IMR-90 (cell line): ENCODE measurements around the gene TUBA8. TPM values are rescaled to one million over a fixed set of nuclear protein-coding genes. Genes with fewer than 3 reads are reported as not detected.
A peak's percentile ranks its signal among the peaks of the same experiment; 100 is the strongest.

Experiments
- ATAC-seq: fragments of 200-7000 bp; cut with Tn5 transposase; 2 replicates; pipeline ENCODE4 v1.9.1; 2020; ENCODE audit warnings: low read depth, mild to moderate bottlenecking, moderate library complexity
- BruUV-seq: library from RNA; stranded (reverse); fragments of 400-500 nt; replicated peaks from 2 replicates; lab custom pipeline; 2021; lab: Mats Ljungman, UMichigan
- CTCF ChIA-PET: fragments of 300-600 bp; formaldehyde crosslinking; extraction: SDS; loops from one replicate; lab custom pipeline; 2021; ENCODE audit warnings: antibody characterized with exemption; lab: Yijun Ruan, JAX
- POLR2A ChIA-PET: fragments of 300-600 bp; sonication (Branson Sonifier 250); formaldehyde crosslinking; loops from one replicate; lab custom pipeline; 2022; ENCODE audit warnings: antibody characterized with exemption; ENCODE audit not compliant: unreplicated experiment; lab: Charles Lee
- DNase-seq: peaks from one replicate; pipeline ENCODE4 v3.0.0; 2013
- H2AFZ ChIP-seq: replicated peaks from 2 replicates; pipeline ENCODE3; 2013; ENCODE audit warnings: low read length, mild to moderate bottlenecking; ENCODE audit not compliant: poor library complexity
- H2AK5ac ChIP-seq: 2 replicates; pipeline ENCODE4 v1.6.1; 2013; ENCODE audit warnings: low read depth, low read length, inconsistent platforms
- H2AK9ac ChIP-seq: replicated peaks from 2 replicates; pipeline ENCODE3; 2013; ENCODE audit warnings: mild to moderate bottlenecking, low read depth, low read length, moderate library complexity; ENCODE audit not compliant: poor library complexity
- H2BK120ac ChIP-seq: 2 replicates; pipeline ENCODE4 v1.6.1; 2013; ENCODE audit warnings: low read depth, low read length, inconsistent platforms
- H2BK15ac ChIP-seq: 3 replicates; pipeline ENCODE4 v1.6.1; 2013; ENCODE audit warnings: low read depth, low read length, inconsistent platforms
- H2BK20ac ChIP-seq: 2 replicates; pipeline ENCODE4 v1.6.1; 2013; ENCODE audit warnings: low read depth, mild to moderate bottlenecking, inconsistent platforms, low read length, moderate library complexity
- H2BK5ac ChIP-seq: 2 replicates; pipeline ENCODE4 v1.6.1; 2013; ENCODE audit warnings: mild to moderate bottlenecking, low read depth, low read length, inconsistent platforms; ENCODE audit not compliant: poor library complexity, severe bottlenecking
- H3K14ac ChIP-seq: replicated peaks from 2 replicates; pipeline ENCODE4 v1.6.1; 2013; ENCODE audit warnings: low read depth, low read length, inconsistent platforms
- H3K18ac ChIP-seq: 2 replicates; pipeline ENCODE4 v1.6.1; 2013; ENCODE audit warnings: low read depth, low read length, control low read depth
- H3K23ac ChIP-seq: 2 replicates; pipeline ENCODE4 v1.6.1; 2013; ENCODE audit warnings: low read depth, low read length, inconsistent platforms
- H3K27ac ChIP-seq: 2 replicates; pipeline ENCODE4 v1.5.1; 2013; ENCODE audit warnings: mild to moderate bottlenecking, control low read depth, low read length; ENCODE audit not compliant: insufficient read depth
- H3K27me3 ChIP-seq: 2 replicates; pipeline ENCODE4 v1.6.1; 2013; ENCODE audit warnings: low read length; ENCODE audit not compliant: control insufficient read depth, insufficient read depth
- H3K36me3 ChIP-seq: 2 replicates; pipeline ENCODE4 v1.6.1; 2013; ENCODE audit warnings: low read length, mixed read lengths; ENCODE audit not compliant: control insufficient read depth, insufficient read depth
- H3K4ac ChIP-seq: 2 replicates; pipeline ENCODE4 v1.6.1; 2013; ENCODE audit warnings: low read depth, low read length, inconsistent platforms
- H3K4me1 ChIP-seq: 2 replicates; pipeline ENCODE4 v1.6.1; 2013; ENCODE audit warnings: low read length, mixed read lengths; ENCODE audit not compliant: control insufficient read depth, insufficient read depth
- H3K4me2 ChIP-seq: 2 replicates; pipeline ENCODE4 v1.6.1; 2013; ENCODE audit warnings: low read depth, mild to moderate bottlenecking, control low read depth, low read length, moderate library complexity
- H3K4me3 ChIP-seq: 2 replicates; pipeline ENCODE4 v1.5.1; 2013; ENCODE audit warnings: low read depth, mild to moderate bottlenecking, control low read depth, low read length, moderate library complexity; ENCODE audit not compliant: insufficient read depth
- H3K56ac ChIP-seq: 2 replicates; pipeline ENCODE4 v1.6.1; 2013; ENCODE audit warnings: low read length, inconsistent platforms; ENCODE audit not compliant: insufficient read depth; ENCODE audit errors: extremely low read depth
- H3K79me1 ChIP-seq, 2 experiments: 2 replicates each; pipeline ENCODE4 v1.6.1; 2013; ENCODE audit warnings: low read length in 2 of 2, inconsistent platforms in 1 of 2, low read depth in 1 of 2
- H3K9ac ChIP-seq: 2 replicates; pipeline ENCODE4 v1.6.1; 2013; ENCODE audit warnings: low read depth, low read length, control low read depth
- H3K9me1 ChIP-seq: 2 replicates; pipeline ENCODE4 v1.6.1; 2013; ENCODE audit warnings: low read length, inconsistent platforms; ENCODE audit not compliant: insufficient read depth
- H3K9me3 ChIP-seq: 2 replicates; pipeline ENCODE4 v1.6.1; 2013; ENCODE audit warnings: low read length; ENCODE audit not compliant: control insufficient read depth, insufficient read depth
- H4K20me1 ChIP-seq: 2 replicates; pipeline ENCODE4 v1.6.1; 2013; ENCODE audit warnings: low read length, inconsistent platforms; ENCODE audit not compliant: insufficient read depth
- H4K5ac ChIP-seq: 2 replicates; pipeline ENCODE4 v1.6.1; 2013; ENCODE audit warnings: mild to moderate bottlenecking, low read depth, low read length, control low read depth
- H4K8ac ChIP-seq, 2 experiments: 2 replicates each; pipeline ENCODE4 v1.6.1; 2013; ENCODE audit warnings: low read depth in 2 of 2, low read length in 2 of 2, control low read depth in 1 of 2, inconsistent platforms in 1 of 2
- H4K91ac ChIP-seq: 2 replicates; pipeline ENCODE4 v1.6.1; 2013; ENCODE audit warnings: low read depth, low read length, inconsistent platforms; ENCODE audit not compliant: insufficient read depth
- BHLHE40 ChIP-seq: fragments of 150-350 bp; IDR thresholded peaks from 2 replicates; pipeline ENCODE4 v1.6.1; 2016; ENCODE audit warnings: mild to moderate bottlenecking, low read depth, low read length
- CHD1 ChIP-seq: IDR thresholded peaks from 2 replicates; pipeline ENCODE4 v1.6.1; 2012; ENCODE audit warnings: low read depth, low read length, improper control_type of control experiment
- CTCF ChIP-seq: conservative IDR thresholded peaks from 2 replicates; pipeline ENCODE4 v1.5.1; 2012; ENCODE audit warnings: mild to moderate bottlenecking, low read depth, low read length, improper control_type of control experiment
- ELK1 ChIP-seq: fragments of 150-350 bp; IDR thresholded peaks from 2 replicates; pipeline ENCODE4 v1.6.1; 2016; ENCODE audit warnings: low read depth, mild to moderate bottlenecking, low read length, moderate library complexity, borderline replicate concordance
- MAFK ChIP-seq: IDR thresholded peaks from 2 replicates; pipeline ENCODE4 v1.6.1; 2012; ENCODE audit warnings: low read depth, low read length, improper control_type of control experiment
- MAZ ChIP-seq: IDR thresholded peaks from 2 replicates; pipeline ENCODE4 v1.6.1; 2012; ENCODE audit warnings: low read depth, mild to moderate bottlenecking, low read length, improper control_type of control experiment, moderate library complexity, borderline replicate concordance
- MXI1 ChIP-seq: IDR thresholded peaks from 2 replicates; pipeline ENCODE4 v1.6.1; 2012; ENCODE audit warnings: low read depth, mild to moderate bottlenecking, low read length, moderate library complexity, borderline replicate concordance
- NFE2L2 ChIP-seq: fragments of 150-350 bp; IDR thresholded peaks from 2 replicates; pipeline ENCODE4 v1.6.1; 2016; ENCODE audit warnings: low read depth, mild to moderate bottlenecking, low read length
- RAD21 ChIP-seq: IDR thresholded peaks from 2 replicates; pipeline ENCODE4 v1.6.1; 2012; ENCODE audit warnings: low read length, improper control_type of control experiment
- RCOR1 ChIP-seq: IDR thresholded peaks from 2 replicates; pipeline ENCODE4 v1.6.1; 2012; ENCODE audit warnings: mild to moderate bottlenecking, low read length, improper control_type of control experiment; ENCODE audit not compliant: insufficient replicate concordance
- RFX5 ChIP-seq: IDR thresholded peaks from 2 replicates; pipeline ENCODE4 v1.8.0; 2012; ENCODE audit warnings: low read depth, mild to moderate bottlenecking, low read length, moderate library complexity
- WGBS, 2 experiments: methylation state at CpG; one replicate each; pipeline versions ENCODE4 v1.1.5 to v1.1.7; 2013; ENCODE audit warnings: missing lambda C conversion rate in 2 of 2; ENCODE audit not compliant: insufficient read length in 1 of 2; ENCODE audit errors: extremely low coverage in 2 of 2; 5-methylcytosine and 5-hydroxymethylcytosine counted together
- dilution Hi-C: fragments of 300-500 bp; cut with HindIII; formaldehyde crosslinking; loops from one replicate; pipeline ENCODE4 v1.14.3; 2018; ENCODE audit warnings: low sequenced_read_pairs; ENCODE audit not compliant: unreplicated experiment
- in situ Hi-C: fragments of 300-500 bp; cut with MboI; formaldehyde crosslinking; loops from 3 replicates; pipeline ENCODE4 v1.14.3; 2019; ENCODE audit warnings: low sequenced_read_pairs, inconsistent platforms, mixed read lengths
- intact Hi-C: fragments of 100-400 bp; cut with micrococcal nuclease; formaldehyde crosslinking; loops from 2 replicates; pipeline ENCODE4 v1.10.0; 2022
- polyA plus RNA-seq, 3 experiments: library from polyadenylated mRNA; depleted of rRNA; stranded (reverse); fragments of >200 nt; gene quantifications; 2 replicates each; pipeline ENCODE4 v1.2.3, GENCODE V29; 2012; ENCODE audit warnings: low replicate concordance in 1 of 3
- total RNA-seq: library from RNA; depleted of rRNA; stranded (reverse); fragments of >200 nt; gene quantifications from 2 replicates; pipeline ENCODE4 v1.2.3, GENCODE V29; 2012
- TF ChIP-seq, protein P1 (sequence below): fragments of 150-350 bp; IDR thresholded peaks from 2 replicates; pipeline ENCODE4 v1.6.1; 2017; ENCODE audit warnings: mild to moderate bottlenecking, antibody characterized with exemption, low read length, low read depth

The TUBA8 gene
- total and polyA plus RNA-seq, 2 of the 4 experiments (the other 2 are of a cell fraction): 1.4 to 2.2 TPM

DNA sequence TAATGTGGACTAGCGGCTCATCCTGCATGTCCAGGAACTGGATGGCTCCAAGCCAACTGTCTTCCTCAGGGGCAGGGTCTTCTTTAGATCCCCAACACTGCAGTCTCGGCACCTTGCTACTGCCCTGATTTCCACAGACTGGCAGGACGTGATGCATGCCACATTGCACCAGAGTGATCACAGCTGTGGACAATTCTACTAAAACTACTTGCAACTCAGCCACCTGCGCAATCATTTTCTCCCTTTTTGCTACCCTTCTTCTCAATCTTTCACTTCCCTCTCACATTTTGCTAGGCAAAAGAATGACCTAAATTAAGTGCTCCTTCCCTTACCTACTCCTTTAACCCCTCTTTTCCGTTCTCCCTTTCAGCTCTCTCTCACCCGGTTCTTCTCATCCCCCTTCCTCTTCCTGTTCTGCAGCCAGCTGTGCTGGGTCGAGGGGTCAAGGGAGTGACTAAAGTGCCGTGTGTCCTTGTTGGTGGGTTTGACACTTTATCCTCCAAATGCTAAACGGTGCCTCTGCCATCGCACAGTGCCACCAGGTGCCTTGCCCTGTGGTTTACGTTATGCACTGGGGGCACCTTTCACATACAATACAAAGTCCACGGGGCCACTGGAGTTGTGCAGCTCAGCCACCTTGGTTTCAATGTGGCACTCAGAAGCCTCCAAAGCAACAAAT is 44.3 kb upstream of the TUBA8 start:
- Histone ChIP-seq H3K23ac (no peak overlapping the region), H3K4me3 (no peak overlapping the region), H2BK120ac (no peak overlapping the region), H3K36me3 (no peaks in the 10 kb centered on the region), H3K14ac (0 out of 2 replicates have a peak overlapping the region, but pooled peaks have one; percentile 22), H2AK5ac (no peak overlapping the region), H3K9me3 (no peaks in the 10 kb centered on the region), H4K5ac (no peak overlapping the region), H3K4me1 (peaks cover 6% of the 10 kb centered on the region), H2BK15ac (no peak overlapping the region), H3K27me3 (no peaks in the 10 kb centered on the region), H4K20me1 (no peaks in the 10 kb centered on the region), H4K8ac (no peak overlapping the region), H3K9me1 (peaks cover 6% of the 10 kb centered on the region; the same call in 1 of the 2 replicates), H3K18ac (no peak overlapping the region), H3K4me2 (no peak overlapping the region), H3K79me1 (no peaks in the 10 kb centered on the region), H2BK20ac (no peak overlapping the region), H3K9ac (no peak overlapping the region), H2AK9ac (peak overlapping the region; percentile 33), H3K56ac (no peak overlapping the region), H2AFZ (no peak overlapping the region), H3K4ac (no peak overlapping the region), H2BK5ac (no peak overlapping the region), H3K27ac (no peak overlapping the region), H4K91ac (no peak overlapping the region)
- ChIA-PET POLR2A (no interaction called here), CTCF (interaction anchor here (2.4 kb wide), 1 partner anchor 10 kb away, joined by 12 read pairs; no protein-coding TSS in a partner anchor)
- TF ChIP-seq RAD21 (no peak), CHD1 (no peak), BHLHE40 (no peak), RCOR1 (no peak), CTCF (no peak), MXI1 (no peak), MAZ (no peak), RFX5 (no peak), MAFK (no peak), ELK1 (no peak), NFE2L2 (no peak)
- TF ChIP-seq, protein P1, sequence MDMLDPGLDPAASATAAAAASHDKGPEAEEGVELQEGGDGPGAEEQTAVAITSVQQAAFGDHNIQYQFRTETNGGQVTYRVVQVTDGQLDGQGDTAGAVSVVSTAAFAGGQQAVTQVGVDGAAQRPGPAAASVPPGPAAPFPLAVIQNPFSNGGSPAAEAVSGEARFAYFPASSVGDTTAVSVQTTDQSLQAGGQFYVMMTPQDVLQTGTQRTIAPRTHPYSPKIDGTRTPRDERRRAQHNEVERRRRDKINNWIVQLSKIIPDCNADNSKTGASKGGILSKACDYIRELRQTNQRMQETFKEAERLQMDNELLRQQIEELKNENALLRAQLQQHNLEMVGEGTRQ: no peak
- no peak for DNase-seq
- intact Hi-C loops (no loop called here), dilution Hi-C loops (no loop called here), in situ Hi-C loops (loop anchor here (5.0 to 25.0 kb wide), 3 partner anchors 74 to 504 kb away; partner anchors contain the start of gene SLC25A18)
- no TSS peak for BruUV-seq
- ATAC-seq: no peak
- WGBS, 2 experiments: 65 to 100% methylated on average over 2 to 7 of the region's 12 CpGs
